GM19438 (cell line): ENCODE results near the gene FGFBP3.

Experiments
- ATAC-seq: cut with Tn5 transposase; IDR thresholded peaks from one replicate; pipeline ENCODE4 v1.9.1; 2021; ENCODE audit warnings: low read depth; ENCODE audit not compliant: unreplicated experiment

Gene FGFBP3

GRCh38 chr10:91909117-91909677, at the start of gene FGFBP3:
Gene FGFBP3 (minus strand): TSS chr10:91909486. CDS start chr10:91908969, 517 bp downstream.
- ATAC-seq, result no peak

GRCh38 chr10:91957091-91957490, 47.8 kb upstream of the FGFBP3 start:
- no peak for ATAC-seq

- no peak for ATAC-seq
Measured at GRCh38 chr10:91955114-91955513, 45.8 kb upstream of the FGFBP3 start.

- no peak for ATAC-seq
Measured at GRCh38 chr10:91953600-91954160, 44.4 kb upstream of the FGFBP3 start.

- ATAC-seq, result no peak
Measured at GRCh38 chr10:91944880-91945630, 35.8 kb upstream of the FGFBP3 start.

- no peak for ATAC-seq
Measured at GRCh38 chr10:91941426-91941825, 32.1 kb upstream of the FGFBP3 start.

GRCh38 chr10:91939653-91940052, 30.4 kb upstream of the FGFBP3 start:
- ATAC-seq, result no peak

GRCh38 chr10:91935886-91936285, 26.6 kb upstream of the FGFBP3 start:
- ATAC-seq, result no peak

- no peak for ATAC-seq
Measured at GRCh38 chr10:91932737-91933136, 23.5 kb upstream of the FGFBP3 start.

- ATAC-seq, result no peak
Measured at GRCh38 chr10:91931526-91932190, 22.4 kb upstream of the FGFBP3 start.

GRCh38 chr10:91930939-91931338, 21.7 kb upstream of the FGFBP3 start:
- ATAC-seq, result no peak

GRCh38 chr10:91925022-91925320, 15.7 kb upstream of the FGFBP3 start:
- no peak for ATAC-seq

GRCh38 chr10:91924212-91925021, 15.1 kb upstream of the FGFBP3 start:
- ATAC-seq, result peak; percentile 37

GRCh38 chr10:91923371-91924211, 14.3 kb upstream of the FGFBP3 start, which contains the start of gene BTAF1:
Gene BTAF1 (plus strand): TSS chr10:91923770. CDS start chr10:91924077, 307 bp downstream.
- ATAC-seq, result peak; percentile 97

- no peak for ATAC-seq
Measured at GRCh38 chr10:91919651-91920050, 10.4 kb upstream of the FGFBP3 start.

GRCh38 chr10:91910467-91910866, 1.2 kb upstream of the FGFBP3 start:
- ATAC-seq, result no peak

GRCh38 chr10:91908337-91909116, 759 bp downstream of the FGFBP3 start:
- peak; percentile 89 for ATAC-seq

- ATAC-seq, result no peak
Measured at GRCh38 chr10:91907914-91908336, 1.4 kb downstream of the FGFBP3 start.

- ATAC-seq, result no peak
Measured at GRCh38 chr10:91907033-91907594, 2.2 kb downstream of the FGFBP3 start.
